OCI-LY3 (cell line): ENCODE results near the gene PTGS1.
"Not testable (repeated sequence)": the region's sequence is repeated elsewhere in the genome, so short reads cannot be mapped to it uniquely, and the experiment has no call there.

ENCODE experiments used
- H2AFZ ChIP-seq: fragments of 200-600, 300-600 bp; shearing (Covaris generic); 2 replicates; pipeline ENCODE4 v1.6.0; 2014; ENCODE audit warnings: antibody characterized with exemption, low read depth, low read length
- H3K27ac ChIP-seq: fragments of 200-600, 300-600 bp; sonication (generic); 2 replicates; pipeline ENCODE4 v1.5.1; 2014; ENCODE audit warnings: mild to moderate bottlenecking, low read length, moderate library complexity, mixed read lengths
- H3K27me3 ChIP-seq: fragments of 200-600, 300-600 bp; sonication (generic); 2 replicates; pipeline ENCODE4 v1.6.1; 2014; ENCODE audit warnings: low read depth, low read length, mixed read lengths
- H3K36me3 ChIP-seq: fragments of 200-600, 300-600 bp; sonication (generic); replicated peaks from 2 replicates; pipeline ENCODE3; 2014; ENCODE audit warnings: low read depth, low read length, mixed read lengths
- H3K4me1 ChIP-seq: fragments of 300-600, 200-600 bp; sonication (generic); 2 replicates; pipeline ENCODE4 v1.6.1; 2014; ENCODE audit warnings: low read length, mixed read lengths
- H3K4me2 ChIP-seq: fragments of 200-600, 300-600 bp; sonication (generic); 2 replicates; pipeline ENCODE4 v1.6.1; 2014; ENCODE audit warnings: low read length, mixed read lengths
- H3K4me3 ChIP-seq: fragments of 300-600, 200-600 bp; sonication (generic); 2 replicates; pipeline ENCODE4 v1.5.1; 2014; ENCODE audit warnings: antibody characterized with exemption, mild to moderate bottlenecking, low read length, moderate library complexity
- H3K79me2 ChIP-seq: fragments of 300-600, 200-600 bp; shearing (Covaris generic); 2 replicates; pipeline ENCODE4 v1.6.1; 2014; ENCODE audit warnings: mild to moderate bottlenecking, low read length, mixed read lengths
- H3K9ac ChIP-seq: fragments of 300-600, 200-600 bp; shearing (Covaris generic); 2 replicates; pipeline ENCODE4 v1.6.0; 2014; ENCODE audit warnings: mild to moderate bottlenecking, low read length, moderate library complexity
- H3K9me3 ChIP-seq: fragments of 200-600, 300-600 bp; shearing (Covaris generic); 2 replicates; pipeline ENCODE4 v1.6.1; 2014; ENCODE audit warnings: low read length, mixed read lengths; ENCODE audit not compliant: insufficient read depth
- H4K20me1 ChIP-seq: fragments of 200-600, 300-600 bp; sonication (generic); 2 replicates; pipeline ENCODE4 v1.6.1; 2016; ENCODE audit warnings: low read length, mixed read lengths; ENCODE audit not compliant: insufficient read depth
- CTCF ChIP-seq: fragments of 200-600, 300-600 bp; sonication (generic); IDR thresholded peaks from 2 replicates; pipeline ENCODE4 v1.5.1; 2014; ENCODE audit warnings: antibody characterized with exemption, low read length, low read depth
- EZH2phosphoT487 ChIP-seq: fragments of 200-600 bp; shearing (Covaris generic); IDR thresholded peaks from 2 replicates; pipeline ENCODE4 v1.6.1; 2018; ENCODE audit warnings: antibody characterized with exemption, mixed run types, low read depth

PTGS1 gene

GRCh38 chr9:122360891-122361290 is 9.9 kb upstream of the PTGS1 start:
- H2AFZ ChIP-seq: no peak overlapping the region
- H3K9ac ChIP-seq: no peak overlapping the region
- no peak overlapping the region for H3K4me2 ChIP-seq
- H3K4me1 ChIP-seq: peaks cover under 1% of the 10 kb centered on the region; the same call in 1 of the 2 replicates
- H4K20me1 ChIP-seq: no peaks in the 10 kb centered on the region
- H3K79me2 ChIP-seq: no peaks in the 10 kb centered on the region
- no peak for TF ChIP-seq CTCF
- TF ChIP-seq EZH2phosphoT487: no peak
- H3K9me3 ChIP-seq: no peaks in the 10 kb centered on the region
- no peak overlapping the region for H3K27ac ChIP-seq
- H3K36me3 ChIP-seq: no peaks in the 10 kb centered on the region
- H3K4me3 ChIP-seq: no peak overlapping the region
- H3K27me3 ChIP-seq: no peaks in the 10 kb centered on the region

- H2AFZ ChIP-seq, H3K9ac ChIP-seq, H3K4me1 ChIP-seq, H3K36me3 ChIP-seq, H3K27me3 ChIP-seq, H3K4me2 ChIP-seq, H3K79me2 ChIP-seq, H3K9me3 ChIP-seq, H3K4me3 ChIP-seq, H3K27ac ChIP-seq, H4K20me1 ChIP-seq: not testable (repeated sequence)
These were observed 7.7 kb upstream of the PTGS1 start for GRCh38 chr9:122363131-122363530.

- Histone ChIP-seq H3K27ac (no peak overlapping the region), H3K9me3 (no peaks in the 10 kb centered on the region), H4K20me1 (no peaks in the 10 kb centered on the region), H3K4me1 (peaks cover 9% of the 10 kb centered on the region; the same call in 1 of the 2 replicates), H3K4me3 (no peak overlapping the region), H3K9ac (no peak overlapping the region), H3K4me2 (no peak overlapping the region), H3K79me2 (no peaks in the 10 kb centered on the region), H3K27me3 (no peaks in the 10 kb centered on the region), H3K36me3 (no peaks in the 10 kb centered on the region), H2AFZ (no peak overlapping the region)
- TF ChIP-seq CTCF: no peak
- TF ChIP-seq EZH2phosphoT487: no peak
These were observed 6.6 kb upstream of the PTGS1 start for GRCh38 chr9:122364117-122364782.

GRCh38 chr9:122364783-122365150 is 6.1 kb upstream of the PTGS1 start:
- no peaks in the 10 kb centered on the region for H4K20me1 ChIP-seq
- H3K4me2 ChIP-seq: no peak overlapping the region
- H3K4me3 ChIP-seq: no peak overlapping the region
- no peak overlapping the region for H3K27ac ChIP-seq
- no peaks in the 10 kb centered on the region for H3K36me3 ChIP-seq
- TF ChIP-seq CTCF (no peak), EZH2phosphoT487 (no peak)
- no peaks in the 10 kb centered on the region for H3K79me2 ChIP-seq
- no peaks in the 10 kb centered on the region for H3K27me3 ChIP-seq
- no peak overlapping the region for H2AFZ ChIP-seq
- no peak overlapping the region for H3K9ac ChIP-seq
- H3K4me1 ChIP-seq: peaks cover 14% of the 10 kb centered on the region
- H3K9me3 ChIP-seq: no peaks in the 10 kb centered on the region
